HG03045 (cell line): ENCODE measurements around the gene ADPRH.
"Not testable (repeated sequence)": the region's sequence is repeated elsewhere in the genome, so short reads cannot be mapped to it uniquely, and the experiment has no call there.

Source experiments
- ATAC-seq: cut with Tn5 transposase; IDR thresholded peaks from one replicate; pipeline ENCODE4 v1.9.1; 2021; ENCODE audit warnings: mild to moderate bottlenecking, moderate library complexity; ENCODE audit not compliant: unreplicated experiment

The ADPRH gene

GRCh38 chr3:119559441-119559963, 19.8 kb upstream of the ADPRH start, which contains the start of gene CD80:
Gene CD80, minus strand, starts transcription at chr3:119559614. Its CDS starts 1,886 bp downstream, at chr3:119557728.
- peak; percentile 60 for ATAC-seq

GRCh38 chr3:119560160-119560559, 19.1 kb upstream of the ADPRH start:
- ATAC-seq: no peak

- peak; percentile 77 for ATAC-seq
Observed at GRCh38 chr3:119562307-119562961, 16.9 kb upstream of the ADPRH start.

- ATAC-seq: not testable (repeated sequence)
Observed at GRCh38 chr3:119563334-119563733, 16.0 kb upstream of the ADPRH start.

GRCh38 chr3:119569156-119569555, 10.1 kb upstream of the ADPRH start:
- no peak for ATAC-seq

- ATAC-seq: no peak
Observed at GRCh38 chr3:119570229-119570628, 9.1 kb upstream of the ADPRH start.

GRCh38 chr3:119571230-119571629, 8.1 kb upstream of the ADPRH start:
- ATAC-seq: no peak

- ATAC-seq: no peak
Observed at GRCh38 chr3:119571688-119572087, 7.6 kb upstream of the ADPRH start.

GRCh38 chr3:119575507-119575906, 3.8 kb upstream of the ADPRH start:
- ATAC-seq: no peak

- peak; percentile 63 for ATAC-seq
Observed at GRCh38 chr3:119580067-119580760, 922 bp downstream of the ADPRH start.

- peak; percentile 41 for ATAC-seq
Observed at GRCh38 chr3:119582178-119582577, 2.9 kb downstream of the ADPRH start.

- ATAC-seq: no peak
Observed at GRCh38 chr3:119585208-119585607, 5.9 kb downstream of the ADPRH start.

- ATAC-seq: no peak
Observed at GRCh38 chr3:119585856-119586570, 6.7 kb downstream of the ADPRH start.

GRCh38 chr3:119586733-119587172, 7.5 kb downstream of the ADPRH start:
- no peak for ATAC-seq

- no peak for ATAC-seq
Observed at GRCh38 chr3:119588112-119588511, 8.8 kb downstream of the ADPRH start.

GRCh38 chr3:119589102-119589773, 9.9 kb downstream of the ADPRH start:
- no peak for ATAC-seq

GRCh38 chr3:119590706-119591105, 11.4 kb downstream of the ADPRH start:
- no peak for ATAC-seq

- no peak for ATAC-seq
Observed at GRCh38 chr3:119592861-119593260, 13.6 kb downstream of the ADPRH start.

GRCh38 chr3:119594066-119594465, 14.8 kb downstream of the ADPRH start:
- no peak for ATAC-seq

GRCh38 chr3:119594929-119595328, 15.6 kb downstream of the ADPRH start:
- not testable (repeated sequence) for ATAC-seq
